ENCODE measurements around the gene PLEKHB1.

PLEKHB1 gene, protein sequence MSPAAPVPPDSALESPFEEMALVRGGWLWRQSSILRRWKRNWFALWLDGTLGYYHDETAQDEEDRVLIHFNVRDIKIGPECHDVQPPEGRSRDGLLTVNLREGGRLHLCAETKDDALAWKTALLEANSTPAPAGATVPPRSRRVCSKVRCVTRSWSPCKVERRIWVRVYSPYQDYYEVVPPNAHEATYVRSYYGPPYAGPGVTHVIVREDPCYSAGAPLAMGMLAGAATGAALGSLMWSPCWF

GRCh38 chr11:73645972-73646631, at the start of gene PLEKHB1:
TSS of gene PLEKHB1 (plus strand) at chr11:73646581. CDS start at chr11:73646609, 28 bp downstream.
- no peak for DNase-seq (ENCODE audit: low read depth)

- no peak for DNase-seq (ENCODE audit: low read depth)
These were observed 48.9 kb upstream of the PLEKHB1 start for GRCh38 chr11:73597336-73597955.

- peak; percentile 88 for DNase-seq (ENCODE audit: low read depth)
These were observed 48.2 kb upstream of the PLEKHB1 start, which contains the start of gene FAM168A for GRCh38 chr11:73597956-73598718. TSS of gene FAM168A (minus strand) at chr11:73598112. CDS start at chr11:73468474, 129,638 bp downstream.

GRCh38 chr11:73598719-73599379, 47.5 kb upstream of the PLEKHB1 start:
- DNase-seq (ENCODE audit: low read depth), result no peak

- DNase-seq (ENCODE audit: low read depth), result no peak
These were observed 33.7 kb upstream of the PLEKHB1 start for GRCh38 chr11:73612601-73613140.

DNA sequence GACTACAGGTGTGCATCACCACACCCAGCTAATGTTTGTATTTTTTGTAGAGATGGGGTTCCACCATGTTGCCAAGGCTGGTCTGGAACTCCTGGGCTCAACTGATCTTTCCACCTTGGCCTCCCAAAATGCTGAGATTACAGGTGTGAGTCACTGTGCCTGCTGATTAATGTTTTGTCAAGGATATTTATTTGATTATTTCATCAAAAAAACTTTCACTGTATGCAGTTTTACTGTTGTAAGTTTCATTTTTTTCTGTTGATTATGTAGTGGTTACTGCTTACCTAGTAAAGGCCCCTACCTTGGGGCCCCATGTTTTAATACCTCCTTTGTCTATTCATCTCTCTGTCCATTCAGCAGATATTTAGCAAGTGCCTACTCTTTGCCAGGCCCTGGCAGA, 31.8 kb upstream of the PLEKHB1 start:
- no peak for DNase-seq (ENCODE audit: low read depth)

DNA sequence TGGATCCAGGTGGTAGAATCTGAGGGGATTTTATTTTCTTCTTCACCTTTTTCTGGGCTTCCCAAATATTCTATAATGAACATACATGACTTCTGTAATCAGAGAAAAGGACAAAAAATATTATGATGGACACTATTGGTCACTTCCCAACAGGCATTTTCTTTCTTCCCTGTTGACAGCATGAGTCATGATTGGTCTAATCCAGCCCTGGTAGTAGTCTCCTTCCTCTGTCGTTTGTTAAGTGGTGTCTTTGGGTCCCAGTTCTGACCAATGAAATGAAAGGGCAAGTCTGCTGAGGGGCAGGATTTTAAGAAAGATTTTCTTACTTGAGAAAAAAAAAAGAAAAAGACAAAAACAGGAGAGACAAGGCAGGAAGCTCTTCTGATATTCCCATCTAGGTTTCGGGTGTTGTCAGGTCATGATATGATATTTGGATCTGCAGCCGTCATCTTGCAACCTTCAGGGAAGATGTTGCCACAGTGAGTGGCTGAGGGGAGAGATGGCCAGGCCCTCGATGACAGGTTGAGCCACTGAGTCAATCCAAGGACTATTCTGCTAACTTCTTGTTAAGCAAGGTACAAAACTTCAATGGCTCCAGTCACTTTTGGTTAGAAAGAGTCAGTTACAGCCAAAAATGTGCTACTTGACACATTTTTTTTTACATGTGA, 23.3 kb upstream of the PLEKHB1 start:
- no peak for DNase-seq (ENCODE audit: low read depth)

DNA sequence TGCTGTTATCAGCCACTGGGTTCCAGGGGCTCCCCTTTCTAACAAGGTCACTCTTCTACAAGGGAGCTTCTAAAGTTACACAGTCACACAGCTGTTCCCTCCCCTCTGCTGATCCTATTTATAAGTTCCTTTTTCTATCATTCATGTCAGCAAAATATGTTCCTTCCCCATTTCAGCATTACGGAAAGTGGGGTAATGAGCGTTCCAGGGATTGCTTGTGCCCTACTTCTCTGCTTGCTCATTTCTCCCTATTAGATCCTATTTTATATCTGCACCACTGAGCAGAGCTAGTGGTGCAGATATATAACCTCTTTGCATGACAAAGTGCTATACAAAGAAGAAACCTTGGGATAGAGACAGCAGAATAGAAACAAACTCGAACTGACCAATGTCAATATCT, 22.7 kb upstream of the PLEKHB1 start:
- DNase-seq (ENCODE audit: low read depth), result no peak

DNA sequence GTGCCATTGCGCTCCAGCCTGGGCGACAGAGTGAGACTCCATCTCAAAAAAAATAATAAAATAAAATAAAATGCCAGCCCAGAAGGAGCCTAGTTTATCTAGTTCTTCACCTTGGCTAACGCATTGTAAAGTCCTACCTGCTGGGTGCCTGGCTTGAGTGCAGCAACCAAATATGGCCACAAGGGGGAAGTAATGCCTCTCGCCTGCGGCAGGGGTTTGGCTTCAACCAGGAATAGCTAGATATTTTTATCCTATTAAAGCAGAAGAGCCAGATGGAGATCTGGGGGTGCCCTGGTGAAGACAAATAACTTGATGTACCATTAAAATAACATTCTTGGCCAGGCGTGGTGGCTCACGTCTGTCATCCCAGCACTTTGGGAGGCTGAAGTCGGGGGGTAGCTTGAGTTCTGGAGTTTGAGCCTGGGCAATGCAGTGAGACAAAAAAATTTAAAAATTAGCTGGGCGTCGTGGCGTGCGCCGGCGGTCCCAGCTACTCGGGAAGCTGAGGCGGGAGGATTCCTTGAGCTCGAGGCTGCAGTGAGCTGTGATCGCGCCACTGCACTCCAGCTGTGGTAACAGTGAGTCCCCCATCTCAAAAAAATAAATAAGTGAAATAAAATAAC, 20.6 kb upstream of the PLEKHB1 start:
- peak; percentile 19 for DNase-seq (ENCODE audit: low read depth)

GRCh38 chr11:73629907-73630306, 16.5 kb upstream of the PLEKHB1 start:
- no peak for DNase-seq (ENCODE audit: low read depth)

- no peak for DNase-seq (ENCODE audit: low read depth)
These were observed 13.4 kb upstream of the PLEKHB1 start for GRCh38 chr11:73632996-73633395.

DNA sequence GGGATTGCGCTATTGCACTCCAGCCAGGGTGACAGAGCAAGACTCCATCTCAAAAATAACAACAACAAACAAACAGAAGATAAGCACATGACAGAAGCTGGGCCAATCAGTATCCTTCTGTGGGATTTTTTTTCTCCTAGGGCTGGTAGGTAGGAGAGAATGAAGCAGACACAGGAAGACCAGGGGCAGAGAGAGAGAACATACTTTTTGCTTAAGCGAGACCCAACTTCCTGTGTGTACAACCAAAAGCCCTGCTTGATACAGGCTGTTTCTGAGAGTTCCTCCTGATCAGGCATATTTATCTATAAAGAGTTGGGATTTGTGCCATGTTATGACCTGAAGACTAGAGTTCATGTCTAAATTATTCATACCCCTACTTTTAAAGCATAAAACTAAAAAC, 12.4 kb upstream of the PLEKHB1 start:
- DNase-seq (ENCODE audit: low read depth), result no peak

DNA sequence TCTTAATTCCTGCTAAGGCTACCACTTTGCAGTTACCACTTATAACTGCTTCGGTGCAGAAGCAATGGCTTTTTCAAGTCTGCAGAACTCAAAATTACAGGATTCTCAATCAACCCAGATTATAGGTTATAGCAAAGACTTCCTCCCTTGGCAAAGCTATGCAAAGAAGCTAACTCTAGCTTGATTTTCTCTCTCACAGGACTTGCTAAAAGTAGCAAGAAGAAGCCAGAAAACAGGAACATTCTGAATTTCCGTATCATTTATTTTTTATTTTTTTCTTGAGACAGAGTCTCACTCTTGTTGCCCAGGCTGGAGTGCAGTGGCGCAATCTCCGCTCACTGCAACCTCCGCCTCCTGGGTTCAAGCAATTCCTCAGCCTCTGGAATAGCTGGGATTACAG, 10.7 kb upstream of the PLEKHB1 start:
- no peak for DNase-seq (ENCODE audit: low read depth)

DNA sequence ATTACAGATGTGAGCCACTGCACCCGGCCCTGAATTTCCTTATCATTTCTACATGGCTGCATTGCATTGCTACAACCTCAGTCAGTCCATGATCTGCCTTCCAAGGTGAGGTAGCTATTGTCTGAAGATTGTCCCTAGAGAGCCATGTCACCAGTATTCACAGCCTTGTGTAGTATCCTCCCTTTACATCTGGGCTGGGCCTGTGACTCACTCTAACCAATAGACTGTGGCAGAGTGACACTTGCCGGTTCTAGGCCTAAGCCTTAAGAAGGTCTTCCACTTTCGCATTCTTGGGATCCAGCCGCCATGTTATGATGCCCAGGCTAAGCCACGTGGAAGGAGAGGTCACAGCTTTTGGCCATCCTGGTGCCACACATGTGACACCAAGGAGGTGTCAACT, 10.1 kb upstream of the PLEKHB1 start:
- no peak for DNase-seq (ENCODE audit: low read depth)

DNA sequence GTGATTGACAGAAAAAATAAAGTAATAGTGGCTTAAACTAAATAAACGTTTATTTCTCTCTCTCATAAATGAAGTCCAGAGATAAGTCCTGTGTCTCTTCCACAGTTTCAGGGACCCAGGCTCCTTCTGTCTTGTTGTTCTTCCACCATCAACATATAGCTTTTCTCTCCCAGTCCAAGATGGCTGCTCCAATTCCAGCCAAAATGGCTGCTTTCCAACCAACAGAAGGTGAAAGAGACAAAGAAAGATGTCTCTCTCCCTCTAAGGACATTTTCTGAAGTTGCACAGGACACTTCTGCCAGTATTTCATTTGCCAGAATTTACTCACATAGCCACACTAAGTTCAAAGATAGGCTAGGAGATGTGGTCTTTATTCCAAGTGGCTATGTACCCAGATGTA, 9.4 kb upstream of the PLEKHB1 start:
- no peak for DNase-seq (ENCODE audit: low read depth)

GRCh38 chr11:73640592-73640991, 5.8 kb upstream of the PLEKHB1 start:
- DNase-seq (ENCODE audit: low read depth), result no peak

- no peak for DNase-seq (ENCODE audit: low read depth)
These were observed 4.7 kb upstream of the PLEKHB1 start for GRCh38 chr11:73641668-73642067.

DNA sequence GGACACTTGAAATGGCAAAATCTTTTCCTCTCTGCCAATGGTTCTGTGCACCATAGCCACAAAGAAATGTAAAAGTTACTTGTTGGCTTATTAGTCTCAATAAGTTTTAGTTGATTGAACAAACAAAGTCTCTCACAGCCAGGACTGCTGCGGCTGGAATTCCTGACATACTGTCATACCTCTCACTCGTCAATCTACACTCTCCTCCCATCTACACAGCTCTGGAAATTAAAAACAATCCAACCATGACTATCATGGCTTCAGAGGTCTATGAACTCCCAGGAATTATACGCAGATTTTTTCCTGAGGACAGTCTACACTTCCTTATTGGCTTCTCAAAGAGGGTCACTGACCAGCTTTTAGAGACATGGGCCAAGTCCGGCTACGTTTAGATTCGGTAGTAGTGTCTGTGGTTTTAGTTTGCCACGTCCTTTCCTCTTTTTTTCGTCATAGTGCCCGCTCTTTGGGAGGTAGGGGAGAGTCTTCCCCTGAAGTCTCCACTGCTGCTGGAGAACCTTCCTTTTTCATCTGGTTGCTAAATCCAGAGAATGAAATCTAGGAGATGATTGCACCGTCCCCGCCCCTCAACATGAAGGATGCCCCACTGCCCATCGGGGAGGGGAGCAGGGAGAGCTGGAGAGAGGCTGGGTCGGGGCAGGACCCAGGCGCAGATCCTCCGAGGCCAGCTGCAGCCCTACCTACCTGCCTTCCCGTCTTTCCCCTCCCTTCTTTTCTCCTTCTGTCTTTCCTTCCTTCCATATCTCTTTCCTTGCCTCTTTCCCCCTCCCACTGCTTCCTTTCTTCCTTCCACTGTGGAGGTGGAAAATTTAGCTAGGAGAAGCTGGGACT, 1.0 kb upstream of the PLEKHB1 start:
- DNase-seq (ENCODE audit: low read depth), result no peak

GRCh38 chr11:73647459-73648100, 1.2 kb downstream of the PLEKHB1 start:
- DNase-seq (ENCODE audit: low read depth), result peak; percentile 82
